ENCODE data around the gene EIF2S3.
A peak's percentile ranks its signal among the peaks of the same experiment; 100 is the strongest.
"Not testable (repeated sequence)": the region's sequence is repeated elsewhere in the genome, so short reads cannot be mapped to it uniquely, and the experiment has no call there.

EIF2S3 gene

GRCh38 chrX:24054182-24055042 is at the start of gene EIF2S3:
EIF2S3 (plus strand) TSS chrX:24054956; CDS start chrX:24054969, 13 bp downstream.
- peak; percentile 81 for DNase-seq

GRCh38 chrX:24005028-24005427 is 49.7 kb upstream of the EIF2S3 start:
- DNase-seq: no peak

- DNase-seq: no peak
These were observed 48.9 kb upstream of the EIF2S3 start for GRCh38 chrX:24005867-24006266.

- DNase-seq: no peak
These were observed 42.5 kb upstream of the EIF2S3 start for GRCh38 chrX:24012266-24012665.

- no peak for DNase-seq
These were observed 40.3 kb upstream of the EIF2S3 start for GRCh38 chrX:24014388-24015018.

GRCh38 chrX:24017674-24018073 is 37.1 kb upstream of the EIF2S3 start:
- DNase-seq: no peak

GRCh38 chrX:24018809-24019208 is 35.9 kb upstream of the EIF2S3 start:
- no peak for DNase-seq

GRCh38 chrX:24019448-24019847 is 35.3 kb upstream of the EIF2S3 start:
- no peak for DNase-seq

- DNase-seq: no peak
These were observed 34.4 kb upstream of the EIF2S3 start for GRCh38 chrX:24020306-24020876.

GRCh38 chrX:24023544-24023943 is 31.2 kb upstream of the EIF2S3 start:
- no peak for DNase-seq

- no peak for DNase-seq
These were observed 30.6 kb upstream of the EIF2S3 start for GRCh38 chrX:24023972-24024669.

- DNase-seq: peak; percentile 69
These were observed 29.7 kb upstream of the EIF2S3 start for GRCh38 chrX:24024819-24025740.

- DNase-seq: no peak
These were observed 28.9 kb upstream of the EIF2S3 start for GRCh38 chrX:24025741-24026403.

GRCh38 chrX:24026432-24026831 is 28.3 kb upstream of the EIF2S3 start:
- DNase-seq: no peak

GRCh38 chrX:24027086-24027485 is 27.7 kb upstream of the EIF2S3 start, which contains the start of gene KLHL15:
KLHL15 (minus strand) TSS chrX:24027186; CDS start chrX:24006693, 20,493 bp downstream.
- no peak for DNase-seq

GRCh38 chrX:24027985-24028384 is 26.8 kb upstream of the EIF2S3 start:
- no peak for DNase-seq

- DNase-seq: no peak
These were observed 24.2 kb upstream of the EIF2S3 start for GRCh38 chrX:24030597-24030996.

GRCh38 chrX:24034485-24034884 is 20.3 kb upstream of the EIF2S3 start:
- DNase-seq: no peak

- DNase-seq: no peak
These were observed 17.0 kb upstream of the EIF2S3 start for GRCh38 chrX:24037729-24038128.

GRCh38 chrX:24046060-24046459 is 8.7 kb upstream of the EIF2S3 start:
- DNase-seq: not testable (repeated sequence)

- not testable (repeated sequence) for DNase-seq
These were observed 5.1 kb upstream of the EIF2S3 start for GRCh38 chrX:24049643-24050042.
